CD14-positive monocyte (primary cell): ENCODE measurements around the gene CFAP90. TPM values are rescaled to one million over a fixed set of nuclear protein-coding genes. Genes with fewer than 3 reads are reported as not detected.

ENCODE experiments used
- DNase-seq, 3 donors: peaks; one replicate each; pipeline ENCODE4 v3.0.0-alpha.2; 2011 to 2022
- H2AFZ ChIP-seq: 2 replicates; pipeline ENCODE4 v1.6.0; 2012; ENCODE audit warnings: mild to moderate bottlenecking, low read depth, low read length, inconsistent platforms; ENCODE audit not compliant: insufficient read depth, poor library complexity, severe bottlenecking
- H3K27ac ChIP-seq, 2 donors: 1 replicate in 1 of 2; 2 replicates in 1 of 2; pipeline ENCODE4 v1.5.1; 2012 to 2013; ENCODE audit warnings: low read length in 2 of 2, control low read depth in 1 of 2, inconsistent platforms in 1 of 2, low read depth in 1 of 2, mild to moderate bottlenecking in 1 of 2
- H3K27me3 ChIP-seq, 2 donors: one replicate each; pipeline versions ENCODE4 v1.6.0 to v1.6.1; 2011 to 2013; ENCODE audit warnings: low read length in 2 of 2; ENCODE audit not compliant: control insufficient read depth in 2 of 2, insufficient read depth in 2 of 2
- H3K36me3 ChIP-seq, 2 donors: replicated peaks in 1 of 2; 1 replicate in 1 of 2; 2 replicates in 1 of 2; pipeline versions ENCODE4 v1.5.1 to v1.6.1; 2012 to 2013; ENCODE audit warnings: low read length in 2 of 2, control low read depth in 1 of 2, inconsistent platforms in 1 of 2, mild to moderate bottlenecking in 1 of 2; ENCODE audit not compliant: insufficient read depth in 2 of 2, control insufficient read depth in 1 of 2
- H3K4me1 ChIP-seq, 2 donors: 1 replicate in 1 of 2; 2 replicates in 1 of 2; pipeline versions ENCODE4 v1.5.1 to v1.6.1; 2012 to 2013; ENCODE audit warnings: low read length in 2 of 2, control low read depth in 1 of 2, inconsistent platforms in 1 of 2, mild to moderate bottlenecking in 1 of 2, moderate library complexity in 1 of 2; ENCODE audit not compliant: insufficient read depth in 2 of 2, control insufficient read depth in 1 of 2
- H3K4me2 ChIP-seq: replicated peaks from 2 replicates; pipeline ENCODE3; 2012; ENCODE audit warnings: low read length, moderate library complexity, mild to moderate bottlenecking; ENCODE audit not compliant: poor library complexity, severe bottlenecking; ENCODE audit errors: extremely low read depth
- H3K4me3 ChIP-seq, 3 experiments: fragments of 200-600 bp in 1 of 3; sonication (generic) in 1 of 3; replicated peaks in 1 of 3; 1 replicate in 2 of 3; 2 replicates in 1 of 3; pipeline ENCODE4 v1.5.1; 2011 to 2013; ENCODE audit warnings: low read length in 3 of 3, mild to moderate bottlenecking in 3 of 3, control low read depth in 2 of 3, low read depth in 2 of 3, inconsistent platforms in 1 of 3, moderate library complexity in 1 of 3
- H3K79me2 ChIP-seq: 2 replicates; pipeline ENCODE4 v1.6.0; 2012; ENCODE audit warnings: mild to moderate bottlenecking, control low read depth, inconsistent platforms, low read length, moderate library complexity; ENCODE audit not compliant: insufficient read depth
- H3K9ac ChIP-seq: 2 replicates; pipeline ENCODE4 v1.6.0; 2017; ENCODE audit warnings: low read length, mild to moderate bottlenecking; ENCODE audit not compliant: insufficient read depth, poor library complexity, severe bottlenecking
- H3K9me3 ChIP-seq, 2 donors: replicated peaks in 1 of 2; 1 replicate in 1 of 2; 2 replicates in 1 of 2; pipeline versions ENCODE4 v1.5.1 to v1.6.1; 2012 to 2013; ENCODE audit warnings: low read length in 2 of 2, control low read depth in 1 of 2; ENCODE audit not compliant: control insufficient read depth in 1 of 2, insufficient read depth in 1 of 2
- H4K20me1 ChIP-seq: 2 replicates; pipeline ENCODE4 v1.6.0; 2012; ENCODE audit warnings: mild to moderate bottlenecking, low read length, control low read depth, moderate library complexity; ENCODE audit not compliant: insufficient read depth
- H3K27ac Mint-ChIP-seq, 7 donors: one replicate each; pipeline ENCODE4 v1.8.0; 2020; ENCODE audit warnings: mild to moderate bottlenecking in 7 of 7, mixed read lengths in 7 of 7, moderate library complexity in 6 of 7, inconsistent platforms in 2 of 7
- H3K27me3 Mint-ChIP-seq, 3 donors: one replicate each; pipeline ENCODE4 v1.8.0; 2021 to 2022; ENCODE audit warnings: low read depth in 3 of 3, mild to moderate bottlenecking in 3 of 3, mixed read lengths in 3 of 3, moderate library complexity in 3 of 3, inconsistent platforms in 1 of 3
- H3K36me3 Mint-ChIP-seq, 2 donors: one replicate each; pipeline ENCODE4 v1.8.0; 2020; ENCODE audit warnings: mixed read lengths in 2 of 2, inconsistent platforms in 1 of 2, mild to moderate bottlenecking in 1 of 2
- H3K4me1 Mint-ChIP-seq: one replicate; pipeline ENCODE4 v1.8.0; 2020; ENCODE audit warnings: mild to moderate bottlenecking, mixed read lengths
- H3K4me3 Mint-ChIP-seq, 2 donors: one replicate each; pipeline ENCODE4 v1.8.0; 2020; ENCODE audit warnings: mild to moderate bottlenecking in 2 of 2, mixed read lengths in 2 of 2, moderate library complexity in 1 of 2
- H3K9me3 Mint-ChIP-seq, 7 donors: one replicate each; pipeline ENCODE4 v1.8.0; 2020 to 2022; ENCODE audit warnings: mixed read lengths in 7 of 7, mild to moderate bottlenecking in 6 of 7, moderate library complexity in 6 of 7, inconsistent platforms in 2 of 7
- CTCF ChIP-seq: fragments of 200-600 bp; IDR thresholded peaks from one replicate; pipeline ENCODE4 v1.8.0; 2022; ENCODE audit warnings: antibody characterized with exemption, mild to moderate bottlenecking
- WGBS: methylation state at CpG from one replicate; pipeline ENCODE4 v1.1.5; 2013; ENCODE audit warnings: missing lambda C conversion rate; ENCODE audit not compliant: insufficient coverage; 5-methylcytosine and 5-hydroxymethylcytosine counted together
- intact Hi-C, 2 donors: fragments of 100-400 bp; cut with micrococcal nuclease; formaldehyde crosslinking; loops; one replicate each; pipeline versions ENCODE4 v1.15.0 to v1.15.1; 2023
- polyA plus RNA-seq, 3 donors: library from polyadenylated mRNA; depleted of rRNA in 1 of 3; unstranded in 2 of 3; stranded (reverse) in 1 of 3; fragments of 300-500 nt in 2 of 3; fragments of >200 nt in 1 of 3; fragmentation: Illumina TruSeq in 2 of 3; gene quantifications; 1 replicate in 2 of 3; 2 replicates in 1 of 3; pipeline ENCODE4 v1.2.3, GENCODE V29; 2012 to 2021

CFAP90 gene
- polyA plus RNA-seq, 3 donors, result not detected

GRCh38 chr5:7873216-7873615 is 22.3 kb upstream of the CFAP90 start:
- H3K36me3 ChIP-seq, result peaks cover 39 to 65% of the 10 kb centered on the region in 2 donors
- H3K36me3 Mint-ChIP-seq, result peaks cover 54 to 67% of the 10 kb centered on the region in 2 donors
- peaks cover 34% of the 10 kb centered on the region for H3K4me1 Mint-ChIP-seq

GRCh38 chr5:7872517-7873130 is 21.7 kb upstream of the CFAP90 start:
- H3K4me2 ChIP-seq, result no peak overlapping the region
- H3K4me3 ChIP-seq, result no peak overlapping the region
- Mint-ChIP-seq H3K9me3 (no peaks in the 10 kb centered on the region), H3K4me3 (no peak overlapping the region), H3K27ac (peak overlapping the region in 4 of 7 donors; percentile 19 to 70 (median 60)), H3K4me1 (peaks cover 34% of the 10 kb centered on the region), H3K36me3 (peaks cover 49 to 62% of the 10 kb centered on the region in 2 donors), H3K27me3 (no peaks in the 10 kb centered on the region)
- H3K36me3 ChIP-seq, result peaks cover 39 to 59% of the 10 kb centered on the region in 2 donors
- no peaks in the 10 kb centered on the region for H3K27me3 ChIP-seq
- no peak overlapping the region for H3K27ac ChIP-seq
- intact Hi-C loops, result loop anchor here in 1 of 2 donors (10.0 kb wide), 1 partner anchor 1498 kb away; the partner anchor contains the start of gene MED10
- no peak overlapping the region for H2AFZ ChIP-seq
- 94% methylated on average over 2 of the region's 4 CpGs for WGBS
- peaks cover 70% of the 10 kb centered on the region for H3K79me2 ChIP-seq
- peaks cover 4% of the 10 kb centered on the region for H4K20me1 ChIP-seq
- H3K4me1 ChIP-seq, result peaks cover 17 to 27% of the 10 kb centered on the region in 2 donors
- TF ChIP-seq CTCF, result no peak
- no peak overlapping the region for H3K9ac ChIP-seq
- no peaks in the 10 kb centered on the region for H3K9me3 ChIP-seq
- DNase-seq, result no peak

More at GRCh38 chr5:7873216-7873615, 22.3 kb upstream of the CFAP90 start:
- Histone ChIP-seq H3K4me3 (no peak overlapping the region), H2AFZ (no peak overlapping the region), H3K27ac (no peak overlapping the region), H3K4me1 (peaks cover 16 to 27% of the 10 kb centered on the region in 2 donors), H3K79me2 (peaks cover 64% of the 10 kb centered on the region), H3K4me2 (no peak overlapping the region), H3K9ac (no peak overlapping the region), H4K20me1 (peaks cover 8% of the 10 kb centered on the region), H3K9me3 (no peaks in the 10 kb centered on the region), H3K27me3 (no peaks in the 10 kb centered on the region)
- no peak for DNase-seq
- H3K4me3 Mint-ChIP-seq, result no peak overlapping the region
- no peaks in the 10 kb centered on the region for H3K9me3 Mint-ChIP-seq
- H3K27me3 Mint-ChIP-seq, result no peaks in the 10 kb centered on the region
- no peak for TF ChIP-seq CTCF
- intact Hi-C loops, result loop anchor here in 1 of 2 donors (10.0 kb wide), 1 partner anchor 1498 kb away; the partner anchor contains the start of gene MED10
- peak overlapping the region in 2 of 7 donors; percentile 19 to 52 for H3K27ac Mint-ChIP-seq
- 83% methylated on average over 2 of the region's 9 CpGs for WGBS
